ENCODE results near the gene TMEM273.
"Not testable (repeated sequence)": the region's sequence is repeated elsewhere in the genome, so short reads cannot be mapped to it uniquely, and the experiment has no call there.

TMEM273 gene

DNA sequence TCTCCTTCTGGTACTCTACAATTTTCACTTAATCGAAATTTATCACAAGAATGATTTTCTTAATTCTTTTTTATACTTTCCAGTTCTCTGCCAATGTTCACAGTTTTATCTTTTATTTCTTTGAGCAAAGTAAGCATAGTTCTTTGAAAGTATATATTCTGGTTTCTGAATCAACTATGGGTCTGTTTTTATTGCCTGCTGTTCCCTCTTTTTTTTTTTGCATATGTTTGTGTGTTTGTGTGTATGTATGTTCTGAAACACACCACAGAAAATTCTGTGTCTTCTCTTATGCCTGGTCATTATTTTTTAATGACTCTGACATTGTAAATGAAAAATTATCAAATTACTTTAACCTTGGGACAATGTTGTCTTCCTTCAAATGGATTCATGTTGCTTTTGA, 15.9 kb upstream of the TMEM273 start:
- no peak for DNase-seq (ENCODE audit: low read depth)

DNA sequence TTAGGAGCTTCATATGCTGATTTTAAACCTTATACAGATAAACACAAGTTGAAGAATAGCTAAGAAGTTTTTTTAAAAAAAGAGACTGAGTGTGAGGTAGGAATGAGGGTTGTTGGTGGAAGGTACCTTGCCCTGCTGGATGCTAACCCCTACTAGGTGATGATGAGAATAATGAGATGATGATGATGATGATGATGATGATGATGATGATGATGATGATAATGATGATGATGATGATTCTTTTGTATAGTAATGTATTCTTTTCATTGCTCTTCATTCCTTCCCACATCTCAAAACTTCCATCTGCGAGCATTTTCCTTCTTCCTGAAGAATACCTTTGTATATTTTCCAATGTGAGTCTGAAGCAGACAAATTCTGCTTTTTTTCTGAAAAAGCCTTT, 14.1 kb upstream of the TMEM273 start:
- no peak for DNase-seq (ENCODE audit: low read depth)

DNA sequence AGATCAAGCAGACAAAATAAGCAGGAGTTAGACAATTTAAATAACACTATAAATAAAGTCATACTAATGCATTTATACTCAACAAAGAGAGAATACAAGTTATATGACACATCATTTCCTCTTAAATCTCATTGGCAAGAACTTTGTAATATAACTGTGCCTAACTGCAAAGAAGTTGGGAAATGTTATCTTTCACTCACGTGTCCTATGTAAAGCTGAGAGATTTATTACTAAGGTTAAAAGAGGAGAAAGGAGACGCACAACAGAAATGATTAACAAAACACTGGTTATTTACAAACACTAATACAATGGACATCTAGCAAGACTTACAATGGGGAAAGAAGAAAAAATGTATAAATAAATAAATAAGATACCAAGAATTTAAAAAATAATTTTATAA, 12.7 kb upstream of the TMEM273 start:
- no peak for DNase-seq (ENCODE audit: low read depth)

DNA sequence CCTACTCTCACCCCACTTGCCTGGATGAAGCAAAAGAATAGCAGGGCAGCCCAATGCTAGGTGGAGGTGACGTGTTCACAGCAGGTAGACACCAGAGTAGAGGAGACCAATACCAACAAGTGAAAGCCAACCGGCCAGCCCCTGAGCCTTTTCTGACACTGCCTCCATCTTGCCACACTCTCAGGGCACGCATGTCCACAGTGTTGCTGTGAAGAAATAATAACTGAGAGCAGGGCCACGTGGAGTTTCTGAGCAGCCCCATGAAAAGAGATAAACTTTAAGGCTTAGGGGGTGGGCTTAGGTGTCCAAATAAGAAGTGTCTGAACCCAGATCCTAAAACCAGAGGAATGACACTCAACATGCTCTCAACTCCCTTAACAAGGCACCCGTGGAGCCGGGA, 9.0 kb upstream of the TMEM273 start:
- DNase-seq (ENCODE audit: low read depth), result no peak

DNA sequence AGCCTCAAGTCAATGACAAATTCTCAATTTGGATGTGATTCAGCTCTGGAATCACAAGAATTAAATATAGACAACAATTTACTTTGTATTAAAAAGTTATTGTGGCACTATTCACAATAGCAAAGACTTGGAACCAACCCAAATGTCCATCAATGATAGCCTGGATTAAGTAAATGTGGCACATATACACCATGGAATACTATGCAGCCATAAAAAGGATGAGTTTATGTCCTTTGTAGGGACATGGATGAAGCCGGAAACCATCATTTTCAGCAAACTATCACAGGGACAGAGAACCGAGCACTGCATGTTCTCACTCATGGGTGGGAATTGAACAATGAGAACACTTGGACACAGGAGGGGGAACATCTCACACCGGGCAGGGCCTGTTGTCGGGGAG, 7.7 kb upstream of the TMEM273 start:
- not testable (repeated sequence) for DNase-seq (ENCODE audit: low read depth)

DNA sequence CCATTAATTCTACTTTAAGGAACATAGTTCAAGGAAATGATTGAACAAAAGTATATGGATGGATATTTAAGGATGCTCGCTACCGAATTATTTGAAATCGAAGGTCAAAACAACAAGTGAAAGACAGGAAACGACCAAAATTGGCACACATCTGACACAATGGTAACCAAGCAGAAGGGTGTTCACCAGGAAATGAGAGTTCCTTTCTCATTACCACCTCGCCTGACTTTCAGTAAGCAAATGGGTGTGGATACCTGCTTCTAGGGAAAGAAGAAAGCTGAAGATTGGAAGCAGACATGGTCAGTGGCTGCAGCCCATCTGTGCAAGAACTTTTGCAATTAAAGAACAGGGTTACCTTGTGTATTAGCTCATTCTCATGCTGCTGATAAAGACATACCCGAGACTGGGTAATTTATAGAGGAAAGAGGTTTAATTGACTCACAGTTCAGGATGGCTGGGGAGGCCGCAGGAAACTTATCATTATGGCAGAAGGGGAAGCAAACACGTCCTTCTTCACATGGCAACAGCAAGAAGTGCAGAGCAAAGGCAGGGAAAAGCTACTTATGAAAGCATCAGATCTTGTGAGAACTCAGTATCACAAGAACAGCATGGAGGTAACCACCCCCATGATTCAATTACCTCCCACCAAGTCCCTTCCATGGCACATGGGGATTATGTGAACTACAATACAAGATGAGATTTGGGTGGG, 6.2 kb upstream of the TMEM273 start:
- no peak for DNase-seq (ENCODE audit: low read depth)

DNA sequence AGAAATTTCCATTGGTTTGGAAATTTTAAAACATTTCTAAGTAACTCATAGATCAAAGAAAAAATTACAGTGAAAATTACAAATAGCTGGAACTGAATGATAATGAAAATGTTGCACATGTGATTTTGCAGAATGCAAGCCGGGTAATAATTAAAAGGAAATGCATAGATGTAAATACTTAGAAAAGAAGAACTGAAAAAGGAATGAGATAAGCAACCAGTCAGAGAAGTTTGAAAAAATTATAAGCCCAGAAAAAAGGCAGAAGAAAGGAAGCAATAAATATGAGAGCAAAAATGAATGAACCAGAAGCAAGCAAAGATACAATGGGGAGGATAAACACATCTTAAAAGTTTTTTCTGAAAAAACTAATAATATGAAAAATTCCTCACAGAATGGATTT, 3.2 kb upstream of the TMEM273 start:
- no peak for DNase-seq (ENCODE audit: low read depth)

DNA sequence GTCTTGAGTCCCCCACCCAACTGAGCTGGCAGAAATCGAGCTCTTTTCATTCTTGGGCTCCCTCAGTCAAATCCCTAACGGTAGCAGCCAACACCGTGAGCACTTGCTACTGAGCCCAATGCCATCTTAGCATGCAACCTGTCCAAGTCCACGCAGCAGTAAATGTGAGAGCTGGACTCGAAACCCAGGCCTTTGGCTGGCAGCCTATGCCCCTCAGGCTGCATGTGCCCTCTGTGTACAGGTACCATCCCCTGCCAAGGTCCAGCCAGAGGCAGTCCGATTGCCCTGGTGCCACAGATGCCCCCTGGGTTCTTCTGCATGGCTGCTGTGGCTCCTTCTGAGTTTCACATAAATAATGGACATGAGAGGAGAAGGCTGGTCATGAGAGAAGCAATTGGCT, 1.2 kb upstream of the TMEM273 start:
- DNase-seq (ENCODE audit: low read depth), result no peak

DNA sequence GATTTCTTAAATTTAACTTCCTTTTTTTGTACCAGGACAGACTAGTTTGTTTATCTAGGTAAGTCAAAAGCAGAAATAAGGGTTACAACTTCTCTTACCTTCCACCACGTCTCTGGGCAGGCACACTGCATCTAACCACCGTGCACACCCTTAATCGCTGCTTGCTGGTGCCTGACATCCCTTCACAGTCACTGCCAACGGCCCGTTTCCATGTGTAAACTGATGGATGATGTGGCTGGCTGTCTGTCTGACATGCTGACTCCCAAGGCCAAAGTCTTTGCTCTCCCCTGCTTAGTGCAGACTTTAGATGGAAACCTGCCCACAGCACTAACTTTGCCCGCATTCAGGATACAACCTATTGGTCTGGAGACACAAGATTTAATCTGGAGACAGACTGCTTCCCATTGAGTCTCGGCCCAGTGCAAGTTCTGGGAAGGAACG, 1.1 kb downstream of the TMEM273 start:
- no peak for DNase-seq (ENCODE audit: low read depth)

DNA sequence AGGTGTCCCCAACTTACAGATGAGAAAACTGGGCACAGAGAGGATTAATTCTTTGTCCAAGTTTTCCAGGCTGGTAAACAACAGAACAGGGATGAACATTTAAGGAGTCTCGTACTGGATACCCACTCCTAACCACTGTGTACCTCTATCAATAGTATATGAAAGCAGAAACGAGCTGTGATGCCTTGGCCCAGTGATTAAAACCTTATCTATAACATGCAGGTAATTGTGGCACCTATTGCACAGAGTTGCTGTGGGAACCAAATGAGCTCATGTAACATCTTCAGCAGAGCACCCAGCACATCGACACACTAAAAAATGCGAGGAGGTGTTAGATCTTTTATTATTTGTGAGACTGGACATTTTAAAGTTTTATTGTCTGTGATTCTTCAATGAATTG, 1.6 kb downstream of the TMEM273 start:
- DNase-seq (ENCODE audit: low read depth), result no peak

DNA sequence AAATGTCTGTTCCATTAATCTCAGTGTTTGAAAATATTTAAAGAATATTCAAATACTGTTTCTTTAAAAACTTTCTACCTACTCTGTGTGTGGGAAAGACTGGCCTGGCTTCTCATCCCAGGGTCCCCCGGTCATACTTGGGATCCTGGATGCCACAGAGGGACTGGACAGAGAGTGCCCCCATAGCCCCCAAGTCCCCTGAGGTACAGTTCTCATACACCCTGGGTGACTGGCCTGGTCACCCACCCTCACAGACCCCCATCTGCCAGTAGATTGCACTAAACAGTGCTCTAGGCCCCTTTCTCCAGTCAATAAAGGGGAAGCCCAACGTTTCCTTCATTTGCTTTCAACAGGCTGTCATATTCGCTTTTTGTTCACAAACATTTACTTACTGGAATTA, 3.0 kb downstream of the TMEM273 start:
- DNase-seq (ENCODE audit: low read depth), result no peak

DNA sequence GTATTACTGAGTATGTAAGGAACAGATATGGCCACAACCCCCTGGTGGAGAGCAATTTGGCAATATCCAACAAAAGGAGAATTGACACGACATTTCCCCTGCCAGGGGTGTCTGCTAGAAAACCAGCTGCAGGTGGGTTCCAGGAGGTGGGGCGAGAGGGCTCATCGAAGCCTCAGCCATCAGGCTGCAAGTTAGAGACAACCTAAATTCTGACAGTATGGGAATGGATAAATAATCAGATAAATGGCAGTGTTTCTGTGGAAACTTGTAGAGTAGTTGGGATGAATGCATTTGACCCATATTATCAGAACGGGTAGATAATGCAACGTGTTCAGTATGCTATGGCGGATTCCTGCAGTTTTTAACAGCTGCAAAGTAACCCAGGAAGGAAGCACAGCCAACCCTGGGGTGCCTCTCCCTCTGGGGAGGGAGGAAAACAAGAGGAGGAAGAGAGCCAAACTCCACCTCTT, 3.5 kb downstream of the TMEM273 start:
- no peak for DNase-seq (ENCODE audit: low read depth)

DNA sequence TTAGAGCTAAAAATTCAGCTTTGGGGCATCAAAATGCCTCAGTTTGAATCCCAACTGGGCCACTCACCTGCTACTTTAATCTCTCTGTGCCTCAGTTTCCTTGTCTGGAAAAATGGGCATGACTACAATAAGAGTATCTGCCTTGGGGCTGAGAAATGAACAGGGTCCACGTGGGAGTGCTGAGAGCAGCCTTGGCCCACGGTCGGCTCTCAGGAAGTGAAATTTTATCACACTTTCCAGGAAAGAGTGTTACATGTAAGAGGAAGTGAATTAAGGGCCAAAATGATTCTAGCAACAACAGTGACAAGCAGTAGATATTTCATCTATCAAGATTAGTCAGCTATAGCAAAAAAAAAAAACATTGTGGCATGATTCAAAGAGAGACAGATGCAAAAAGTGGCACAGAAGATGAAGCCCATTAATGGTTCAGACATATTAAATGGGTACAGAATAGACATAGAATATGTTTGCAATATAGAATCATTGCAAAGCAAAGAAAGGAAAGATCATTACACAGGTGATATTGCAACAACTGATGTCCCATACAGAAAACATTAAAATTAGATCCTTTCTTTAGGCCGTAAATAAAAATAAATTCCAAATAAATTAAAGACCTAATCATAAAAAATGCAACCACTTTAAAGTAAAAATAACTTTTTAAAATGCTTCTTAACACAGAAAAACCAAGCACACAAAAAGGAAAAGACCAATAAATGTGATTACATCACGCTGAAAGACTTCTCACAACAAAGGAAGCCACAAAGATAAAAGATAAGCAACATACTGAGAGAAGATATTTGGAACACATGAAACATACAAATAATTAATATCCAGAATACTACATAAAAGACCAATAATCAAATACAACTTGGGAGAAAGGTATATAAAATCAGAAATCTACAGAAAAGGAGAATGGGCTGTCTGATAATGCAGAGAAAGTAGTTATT, 4.3 kb downstream of the TMEM273 start:
- no peak for DNase-seq (ENCODE audit: low read depth)

DNA sequence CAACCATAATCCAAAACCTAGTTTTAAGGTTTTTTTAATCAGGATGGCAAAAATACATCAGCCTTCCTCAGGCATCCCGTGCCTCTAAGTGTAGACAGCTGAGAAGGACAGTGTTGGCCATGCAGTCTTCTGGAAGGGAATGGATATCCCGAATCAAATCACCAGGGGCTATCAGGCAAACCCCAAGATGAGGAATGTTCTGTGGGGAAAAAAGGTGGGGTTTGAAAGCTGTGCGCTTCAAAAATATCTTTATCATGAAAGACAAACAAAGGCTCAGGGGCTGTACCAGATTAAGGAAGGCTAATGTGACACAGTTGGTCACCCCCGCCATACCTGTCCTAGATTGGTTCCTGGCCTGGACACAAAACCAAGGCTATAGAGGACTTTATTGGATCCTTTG, 5.4 kb downstream of the TMEM273 start:
- DNase-seq (ENCODE audit: low read depth), result no peak

DNA sequence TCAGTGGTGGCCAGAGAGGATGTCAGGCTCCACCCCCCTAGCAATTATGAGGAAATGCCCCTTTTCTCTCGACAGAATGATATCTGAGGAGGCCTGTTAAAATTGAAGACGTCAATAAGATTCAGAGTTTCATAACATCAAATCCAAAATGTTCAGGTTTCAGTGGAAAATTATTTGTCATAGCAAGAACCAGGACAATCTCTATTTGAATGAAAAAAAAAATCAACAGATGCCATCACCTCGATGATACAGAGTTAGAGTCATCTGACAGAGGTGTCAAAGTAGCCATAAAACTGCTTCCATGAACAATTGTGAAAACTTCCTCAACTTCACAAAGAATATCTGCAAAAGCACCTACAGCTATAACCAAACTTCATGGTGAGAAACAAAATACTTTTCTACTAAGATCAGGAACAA, 7.7 kb downstream of the TMEM273 start:
- no peak for DNase-seq (ENCODE audit: low read depth)

DNA sequence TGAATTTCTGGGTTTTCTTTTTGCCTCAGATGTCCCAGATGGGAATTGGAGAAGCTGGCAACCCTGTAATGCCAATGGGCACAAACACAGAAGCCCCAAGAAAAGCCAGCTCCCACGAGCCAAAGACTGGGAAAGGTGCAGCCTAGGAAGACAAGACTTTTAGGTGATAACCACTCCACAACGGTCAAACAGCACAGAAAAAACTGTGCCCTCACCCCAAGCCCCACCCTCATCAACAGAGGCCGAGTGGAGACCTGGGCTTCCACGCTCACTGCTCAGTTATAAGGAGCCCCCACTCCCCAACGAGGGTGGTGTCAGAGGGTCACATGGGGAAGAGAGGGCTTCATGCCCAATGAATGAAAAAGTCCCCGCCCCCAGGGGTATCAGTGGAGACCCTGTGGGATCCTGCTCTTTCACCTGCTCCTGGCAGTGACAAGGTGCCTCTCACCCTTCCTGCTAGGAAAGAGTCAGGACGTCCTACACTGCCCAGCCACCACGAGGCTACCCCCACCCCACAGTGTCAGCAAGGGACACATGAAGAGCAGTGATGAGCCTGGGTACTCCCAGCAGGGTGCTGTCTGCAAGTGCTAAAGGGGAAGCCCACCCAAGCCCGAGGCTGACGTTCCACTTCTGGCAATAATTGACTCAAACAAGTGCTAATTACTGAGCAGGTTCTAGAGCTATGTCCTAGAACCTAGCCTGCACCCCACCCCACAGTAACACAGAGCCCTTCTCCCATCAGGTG, 8.3 kb downstream of the TMEM273 start:
- DNase-seq (ENCODE audit: low read depth), result no peak

DNA sequence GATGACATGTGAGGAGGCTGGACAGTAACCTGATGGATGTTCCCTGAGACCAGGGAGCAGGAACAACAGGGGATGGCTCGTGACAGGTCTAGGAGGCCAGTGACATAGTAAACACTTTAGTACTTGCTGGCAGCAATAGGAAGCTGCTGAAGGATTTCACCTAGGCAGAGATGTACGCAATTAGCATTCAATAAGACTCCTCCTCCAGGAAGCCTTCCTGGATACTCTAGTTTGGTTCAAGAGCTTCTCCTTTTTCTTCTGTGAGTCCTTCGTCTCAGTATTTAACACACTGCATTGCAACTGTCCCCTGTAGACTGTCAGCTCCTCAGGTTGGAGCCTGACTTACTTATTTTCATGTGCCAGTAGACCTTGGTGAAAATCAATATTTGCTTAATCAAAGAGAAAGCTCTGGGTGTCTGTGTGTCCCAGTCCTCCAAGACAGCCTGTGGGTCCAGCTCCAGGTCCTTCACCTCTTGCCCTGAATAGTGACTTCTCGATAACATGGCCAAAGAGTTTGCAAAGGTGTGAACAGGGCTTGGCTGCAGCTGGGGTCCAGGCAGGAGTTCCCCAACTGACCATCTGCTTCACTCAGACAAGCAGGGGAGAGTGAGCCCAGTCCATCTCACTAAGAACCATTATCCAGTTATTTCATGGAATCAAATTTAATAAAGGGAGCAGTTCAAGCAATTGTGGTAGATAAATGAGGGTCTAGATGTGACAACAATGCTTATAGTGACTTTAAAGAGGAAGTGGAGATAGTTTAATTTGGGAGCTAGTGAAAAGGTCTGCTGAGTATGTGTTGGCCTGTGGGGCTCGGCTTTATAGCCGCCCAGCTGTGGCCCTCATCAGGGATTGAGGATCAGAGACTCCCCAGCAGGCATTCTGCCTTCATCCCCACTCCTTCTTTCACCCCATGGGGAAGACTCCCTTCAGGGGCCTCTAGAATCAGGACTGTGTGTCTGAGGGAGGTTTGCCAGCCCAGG, 9.4 kb downstream of the TMEM273 start:
- no peak for DNase-seq (ENCODE audit: low read depth)

DNA sequence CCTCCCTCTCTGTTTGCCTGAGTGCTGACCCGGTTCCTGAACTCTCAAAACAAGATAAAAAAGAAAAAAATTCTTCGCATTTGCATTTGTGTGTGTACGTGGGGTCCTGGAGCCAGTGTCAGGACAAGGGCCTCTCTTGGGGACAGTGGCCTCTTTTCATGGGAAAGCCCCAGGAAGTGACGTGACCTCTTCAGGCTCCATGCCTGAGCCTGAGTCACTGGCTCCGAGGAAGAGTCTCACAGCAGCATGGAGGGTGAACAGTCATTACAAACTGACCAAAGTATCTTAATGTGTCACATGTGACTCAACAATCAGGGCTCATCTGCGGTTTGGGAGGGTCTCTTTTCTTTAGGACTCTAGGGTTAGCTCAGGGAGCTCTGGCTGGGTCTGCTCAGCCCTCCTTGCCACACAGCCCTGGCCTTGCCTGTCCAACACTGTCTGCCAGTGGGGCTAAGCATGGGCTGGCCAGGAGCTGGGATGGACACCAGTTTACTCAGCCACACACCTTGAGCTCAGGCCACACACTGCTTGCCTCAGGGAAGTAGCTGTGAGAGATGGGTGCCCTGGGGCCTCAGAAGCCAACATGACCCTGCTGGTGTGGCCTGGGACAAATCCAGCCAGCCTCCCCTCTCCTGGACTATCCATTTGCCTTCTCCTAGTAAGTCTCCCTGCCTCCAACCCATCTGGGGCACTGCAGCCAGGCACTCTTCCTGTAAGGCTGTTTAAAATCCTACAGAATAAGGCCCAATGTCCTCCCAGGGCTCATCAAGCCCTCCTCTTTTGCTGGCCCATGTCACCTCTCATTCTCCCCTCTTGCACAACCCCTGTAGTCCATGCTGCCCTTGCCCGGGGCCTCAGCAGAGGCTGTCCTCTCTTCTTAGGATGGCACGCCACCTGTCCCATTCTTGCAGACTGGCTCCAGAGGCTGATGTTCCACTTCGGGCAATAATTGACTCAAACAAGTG, 10.5 kb downstream of the TMEM273 start:
- peak; percentile 92 for DNase-seq (ENCODE audit: low read depth)

DNA sequence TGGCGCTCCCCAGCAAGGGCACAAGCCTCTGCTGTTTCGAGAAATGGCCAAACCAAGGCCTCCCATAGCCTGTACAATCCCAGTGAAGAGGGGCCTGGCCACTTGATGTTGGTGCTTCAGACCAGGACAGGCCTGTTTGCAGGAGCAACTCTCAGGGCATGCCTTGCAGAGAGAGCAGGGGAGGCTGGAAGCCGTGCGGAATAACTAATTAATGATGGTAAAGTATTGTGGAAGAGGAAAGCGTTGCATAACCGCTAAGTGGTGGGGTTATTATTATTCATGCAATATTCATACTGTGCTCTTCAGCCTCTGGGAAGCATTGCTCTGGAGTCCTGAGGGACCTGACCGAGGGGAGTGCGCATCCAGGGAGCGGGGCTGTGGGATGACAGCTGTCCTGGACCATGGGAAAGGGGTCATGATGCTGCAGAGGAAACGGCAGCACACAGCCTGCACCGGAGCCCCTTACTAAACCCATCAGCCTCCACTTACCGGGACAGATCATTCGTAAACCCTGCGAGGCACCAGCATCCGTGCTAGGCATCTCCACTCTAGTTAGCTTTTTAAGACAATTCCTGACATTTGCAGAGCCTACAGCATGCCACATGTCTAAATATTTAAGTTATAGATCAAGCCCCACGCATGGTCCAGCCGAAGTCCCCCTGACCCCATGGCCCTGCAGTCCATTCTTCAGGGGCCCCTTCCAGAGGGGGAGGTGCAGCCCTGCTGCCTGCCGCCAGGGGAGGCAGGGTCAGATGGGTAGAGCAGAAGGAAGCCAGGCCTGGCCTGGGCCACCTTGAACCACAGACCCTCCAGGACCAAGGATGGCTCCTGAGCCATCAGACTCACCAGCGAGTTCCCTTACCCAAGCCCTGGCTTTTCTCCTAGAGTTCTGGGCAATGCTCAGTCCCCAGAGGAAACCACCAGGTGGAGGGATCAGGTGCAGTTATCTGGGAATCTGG, 11.6 kb downstream of the TMEM273 start:
- no peak for DNase-seq (ENCODE audit: low read depth)
